ENCODE data around the gene ST8SIA5.

- TF ChIP-seq USF2 (IDR thresholded peaks at IDR 0.05; ENCODE audit: borderline replicate concordance, low read depth, low read length) (no peak), ATF3 (IDR thresholded peaks at IDR 0.05; ENCODE audit: borderline replicate concordance, extremely low read depth, low read depth, low read length) (no peak), EZH2 (IDR thresholded peaks at IDR 0.05; ENCODE audit: borderline replicate concordance, control insufficient read depth, low read depth, low read length) (no peak), SRF (IDR thresholded peaks at IDR 0.05; ENCODE audit: low read depth in 2 of 2, low read length in 2 of 2) (no peak), CTCF (IDR thresholded peaks at IDR 0.05 in 2 of 3, conservative IDR thresholded peaks at IDR 0.05 in 1 of 3; ENCODE audit: control insufficient read depth in 2 of 3, extremely low read depth in 1 of 3, insufficient read depth in 1 of 3, low read depth in 3 of 3, low read length in 3 of 3) (no peak)
Measured at GRCh38 chr18:46721331-46721730, 35.5 kb downstream of the ST8SIA5 start.
